GM12865 (cell line): ENCODE data around the gene CNGA3.

Source experiments
- DNase-seq: peaks from one replicate; pipeline ENCODE4 v3.0.0; 2010; ENCODE audit warnings: low read depth
- H3K4me3 ChIP-seq: 2 replicates; pipeline ENCODE4 v1.5.1; 2011; ENCODE audit warnings: mild to moderate bottlenecking, low read depth, low read length, control low read depth
- TF ChIP-seq, protein P1 (sequence below): IDR thresholded peaks from 2 replicates; pipeline ENCODE4 v1.5.1; 2011; ENCODE audit warnings: low read length, control low read depth, low read depth, inconsistent platforms; ENCODE audit not compliant: insufficient read depth; ENCODE audit errors: missing control alignments

CNGA3 gene

DNA sequence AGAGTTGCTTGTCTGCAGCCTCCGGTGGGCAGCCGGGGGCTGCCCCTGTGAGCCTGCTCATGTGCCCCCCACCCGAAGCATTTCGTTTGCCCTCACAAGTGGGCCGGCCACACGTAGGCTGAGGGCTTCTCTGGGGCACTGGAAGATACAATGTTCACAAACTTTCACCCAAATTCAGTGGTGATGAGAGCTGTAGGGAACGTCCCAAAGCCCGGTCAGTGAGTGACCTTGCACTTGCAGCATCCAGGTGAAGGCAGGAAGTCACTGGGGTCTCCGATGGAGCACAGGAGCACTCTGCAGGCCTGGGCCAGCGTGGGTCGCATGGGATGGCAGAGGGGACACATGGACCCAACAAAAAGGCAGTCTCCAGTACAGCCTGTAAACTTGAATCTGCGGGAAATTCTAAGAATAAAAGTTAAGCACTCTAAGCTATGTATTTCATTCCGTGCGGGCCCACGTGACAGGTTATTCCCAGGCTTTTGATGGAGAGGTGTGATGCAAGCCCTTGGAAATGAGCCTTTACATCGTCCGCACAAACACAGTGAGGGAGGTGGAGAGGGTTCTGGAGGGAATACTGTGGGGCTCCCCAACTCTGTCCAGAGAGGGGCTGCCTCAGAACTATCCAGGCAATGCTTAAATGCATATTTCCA is 42.5 kb downstream of the CNGA3 start:
- no peak for DNase-seq
- no peak overlapping the region for H3K4me3 ChIP-seq
- TF ChIP-seq, protein P1, sequence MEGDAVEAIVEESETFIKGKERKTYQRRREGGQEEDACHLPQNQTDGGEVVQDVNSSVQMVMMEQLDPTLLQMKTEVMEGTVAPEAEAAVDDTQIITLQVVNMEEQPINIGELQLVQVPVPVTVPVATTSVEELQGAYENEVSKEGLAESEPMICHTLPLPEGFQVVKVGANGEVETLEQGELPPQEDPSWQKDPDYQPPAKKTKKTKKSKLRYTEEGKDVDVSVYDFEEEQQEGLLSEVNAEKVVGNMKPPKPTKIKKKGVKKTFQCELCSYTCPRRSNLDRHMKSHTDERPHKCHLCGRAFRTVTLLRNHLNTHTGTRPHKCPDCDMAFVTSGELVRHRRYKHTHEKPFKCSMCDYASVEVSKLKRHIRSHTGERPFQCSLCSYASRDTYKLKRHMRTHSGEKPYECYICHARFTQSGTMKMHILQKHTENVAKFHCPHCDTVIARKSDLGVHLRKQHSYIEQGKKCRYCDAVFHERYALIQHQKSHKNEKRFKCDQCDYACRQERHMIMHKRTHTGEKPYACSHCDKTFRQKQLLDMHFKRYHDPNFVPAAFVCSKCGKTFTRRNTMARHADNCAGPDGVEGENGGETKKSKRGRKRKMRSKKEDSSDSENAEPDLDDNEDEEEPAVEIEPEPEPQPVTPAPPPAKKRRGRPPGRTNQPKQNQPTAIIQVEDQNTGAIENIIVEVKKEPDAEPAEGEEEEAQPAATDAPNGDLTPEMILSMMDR = no peak

DNA sequence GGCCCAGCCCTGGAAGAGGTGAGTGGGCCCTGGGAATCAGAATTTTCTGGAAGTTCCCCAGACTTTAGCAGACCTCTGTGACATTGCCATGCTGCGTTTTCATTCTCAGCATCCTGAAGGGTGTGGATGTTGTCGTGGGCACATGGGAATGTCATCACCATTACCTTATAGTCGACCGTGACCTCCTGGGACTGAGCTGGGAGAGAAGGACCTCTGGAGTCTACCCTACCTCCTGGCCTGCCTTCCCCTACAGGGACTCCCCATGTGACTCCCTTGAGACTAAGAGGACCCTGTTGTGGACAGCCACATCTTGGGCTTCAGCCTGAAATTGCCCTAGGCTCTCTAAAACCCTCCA is 43.0 kb downstream of the CNGA3 start:
- DNase-seq = no peak
- TF ChIP-seq, protein P1 = no peak

DNA sequence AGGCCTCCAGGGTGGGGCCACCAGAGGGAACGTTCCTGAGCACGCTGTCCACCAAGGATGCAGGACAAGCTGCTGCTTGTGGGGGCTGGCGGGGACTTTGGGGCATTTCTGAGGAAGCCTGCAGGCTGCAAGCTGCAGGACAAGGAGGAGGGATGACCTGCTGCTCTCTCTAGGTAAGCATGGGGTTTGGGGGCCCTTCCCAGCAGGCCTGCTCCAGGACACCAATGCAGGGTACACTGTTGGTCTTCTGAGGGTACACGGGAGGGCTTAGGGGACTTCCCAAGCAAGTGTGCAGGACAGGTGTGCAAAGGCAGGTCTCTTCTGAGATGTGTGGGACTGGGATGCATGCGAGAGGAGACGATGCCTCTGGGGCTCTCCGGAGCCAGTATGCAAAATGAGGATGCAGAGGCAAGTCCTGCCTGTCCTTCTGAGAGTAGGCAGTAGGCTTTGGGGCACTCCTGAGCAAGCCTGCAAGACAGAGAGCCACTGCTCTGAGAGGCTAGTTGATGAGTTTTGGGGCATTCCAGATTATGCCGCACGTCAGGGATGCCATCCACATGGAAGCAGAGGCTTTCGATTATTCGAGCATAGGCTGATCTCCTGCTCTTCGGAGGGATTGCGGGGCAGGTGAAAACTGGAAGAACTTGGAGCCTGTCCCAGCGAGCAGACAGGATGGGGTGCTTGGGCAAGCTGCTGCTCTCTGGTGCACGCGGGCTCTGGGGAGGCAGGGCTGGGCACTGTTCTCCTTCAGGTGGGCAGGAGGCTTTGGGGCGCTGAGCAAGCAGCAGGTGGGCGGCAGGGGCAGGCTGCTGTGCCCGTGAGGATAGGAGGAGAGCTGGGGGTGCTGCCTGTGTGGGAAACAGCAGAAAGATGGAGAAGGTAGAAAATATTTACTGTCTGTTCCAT is 44.6 kb downstream of the CNGA3 start:
- TF ChIP-seq, protein P1 = no peak
- DNase-seq = no peak
- no peak overlapping the region for H3K4me3 ChIP-seq

More for the DNA sequence above, 43.0 kb downstream of the CNGA3 start:
- no peak overlapping the region for H3K4me3 ChIP-seq

DNA sequence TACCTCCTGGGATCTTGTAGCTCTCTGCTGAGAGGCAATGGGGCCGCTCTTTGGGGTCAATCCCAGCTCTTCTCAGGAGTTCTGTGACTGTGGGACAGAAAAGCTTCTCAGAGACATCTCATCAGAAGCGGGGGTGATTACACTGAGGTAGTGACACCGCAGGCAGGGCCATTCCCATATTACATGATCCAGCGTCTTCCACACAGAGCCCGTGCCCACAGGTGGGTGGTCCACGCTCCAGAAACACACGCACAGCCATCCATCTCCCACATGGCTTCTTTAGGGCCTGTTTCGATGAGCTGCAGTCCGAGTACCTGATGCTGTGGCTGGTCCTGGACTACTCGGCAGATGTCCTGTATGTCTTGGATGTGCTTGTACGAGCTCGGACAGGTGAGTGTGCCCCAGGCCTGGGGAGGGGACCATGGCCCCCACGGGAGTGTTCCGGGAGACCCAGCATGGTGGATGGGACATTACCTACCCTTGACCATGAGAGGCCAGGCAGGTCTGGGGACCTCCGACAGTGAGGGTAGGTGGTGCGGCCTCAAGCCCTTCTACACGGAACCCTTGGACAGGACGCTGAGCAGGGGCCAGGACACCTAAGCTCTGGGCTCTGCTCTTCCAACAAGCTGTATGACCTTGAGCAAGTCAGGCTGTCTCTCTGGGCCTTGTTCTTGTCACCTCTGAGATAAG is 45.5 kb downstream of the CNGA3 start:
- DNase-seq = no peak

DNA sequence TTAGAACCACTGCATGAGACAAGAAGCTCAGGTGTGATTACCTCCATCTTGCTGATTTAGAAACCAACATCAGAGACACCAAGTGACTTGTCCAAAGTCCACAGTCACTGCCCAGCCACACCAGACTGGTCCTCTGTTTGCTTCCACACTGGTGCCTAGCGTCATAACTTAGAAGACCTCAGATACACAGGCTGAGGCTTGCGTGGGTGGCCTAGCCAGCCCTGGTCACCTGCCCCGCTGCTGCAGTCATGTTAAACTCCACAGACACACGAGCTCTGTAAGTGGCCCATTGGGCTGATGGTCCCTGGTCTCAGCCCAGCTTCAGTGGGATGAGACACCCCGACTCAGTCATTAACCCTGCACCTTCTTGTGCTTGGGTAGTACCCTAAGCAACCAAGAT is 47.1 kb downstream of the CNGA3 start:
- TF ChIP-seq, protein P1 = no peak
- DNase-seq = no peak
- no peak overlapping the region for H3K4me3 ChIP-seq

More for the DNA sequence above, 45.5 kb downstream of the CNGA3 start:
- TF ChIP-seq, protein P1 = no peak
- no peak overlapping the region for H3K4me3 ChIP-seq

DNA sequence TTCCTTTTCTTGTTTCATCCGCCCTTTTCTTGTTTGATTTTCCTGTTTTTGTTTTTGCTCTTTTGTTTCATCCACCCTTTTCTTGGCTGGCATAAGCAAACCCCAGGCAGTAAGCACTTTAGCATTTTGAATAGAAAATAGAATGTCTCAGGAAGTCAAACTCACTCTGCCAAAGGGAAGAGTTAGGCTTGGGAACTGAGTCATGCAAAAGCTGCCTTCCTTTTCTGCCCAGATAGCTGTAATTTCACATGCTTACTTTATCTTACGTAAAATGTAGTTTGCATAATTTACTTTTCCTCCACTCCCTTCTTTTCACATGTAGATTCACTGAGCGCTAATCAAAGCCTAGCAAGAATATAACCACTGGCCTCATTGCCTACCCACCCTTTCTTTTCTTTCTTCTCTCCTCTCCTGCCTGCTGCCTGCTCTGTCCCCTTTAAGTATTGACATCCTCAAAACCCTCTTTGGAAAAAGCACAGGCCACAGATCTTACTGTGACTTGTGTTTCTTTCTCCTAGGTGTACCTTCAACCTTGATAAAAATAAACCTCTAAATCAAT is 48.4 kb downstream of the CNGA3 start:
- TF ChIP-seq, protein P1 = no peak
- H3K4me3 ChIP-seq = no peak overlapping the region
- DNase-seq = no peak
